Measurements from ENCODE around the gene PRKCA. TPM values are rescaled to one million over a fixed set of nuclear protein-coding genes. Genes with fewer than 3 reads are reported as not detected.
A peak's percentile ranks its signal among the peaks of the same experiment; 100 is the strongest.
"Not testable (repeated sequence)": the region's sequence is repeated elsewhere in the genome, so short reads cannot be mapped to it uniquely, and the experiment has no call there.

The PRKCA gene
- total RNA-seq, 1 donor from 2014 or later = 6.3 TPM

- no peak for DNase-seq (ENCODE audit: low read depth in 2 of 2)
Observed at GRCh38 chr17:66461343-66461995, 159.1 kb downstream of the PRKCA start.

GRCh38 chr17:66462010-66462409 is 159.6 kb downstream of the PRKCA start:
- DNase-seq (ENCODE audit: low read depth in 2 of 2) = no peak

- no peak for DNase-seq (ENCODE audit: low read depth in 2 of 2)
Observed at GRCh38 chr17:66464921-66465320, 162.5 kb downstream of the PRKCA start.

GRCh38 chr17:66465701-66466100 is 163.3 kb downstream of the PRKCA start:
- no peak for DNase-seq (ENCODE audit: low read depth in 2 of 2)

- DNase-seq (ENCODE audit: low read depth in 2 of 2) = no peak
Observed at GRCh38 chr17:66466106-66466820, 163.8 kb downstream of the PRKCA start.

GRCh38 chr17:66466840-66467367 is 164.5 kb downstream of the PRKCA start:
- peak; percentile 52 to 97 for DNase-seq (ENCODE audit: low read depth in 2 of 2)

- no peak for DNase-seq (ENCODE audit: low read depth in 2 of 2)
Observed at GRCh38 chr17:66467766-66468165, 165.4 kb downstream of the PRKCA start.

GRCh38 chr17:66468241-66469087 is 166.1 kb downstream of the PRKCA start:
- DNase-seq (ENCODE audit: low read depth in 2 of 2) = peak in 1 of 2 donors; percentile 53

GRCh38 chr17:66469088-66469442 is 166.7 kb downstream of the PRKCA start:
- no peak for DNase-seq (ENCODE audit: low read depth in 2 of 2)

GRCh38 chr17:66469461-66469860 is 167.0 kb downstream of the PRKCA start:
- no peak for DNase-seq (ENCODE audit: low read depth in 2 of 2)

GRCh38 chr17:66469890-66470289 is 167.5 kb downstream of the PRKCA start:
- no peak for DNase-seq (ENCODE audit: low read depth in 2 of 2)

- no peak for DNase-seq (ENCODE audit: low read depth in 2 of 2)
Observed at GRCh38 chr17:66472123-66472522, 169.7 kb downstream of the PRKCA start.

- DNase-seq (ENCODE audit: low read depth in 2 of 2) = no peak
Observed at GRCh38 chr17:66474258-66474657, 171.8 kb downstream of the PRKCA start.

- no peak for DNase-seq (ENCODE audit: low read depth in 2 of 2)
Observed at GRCh38 chr17:66474806-66475497, 172.5 kb downstream of the PRKCA start.

- no peak for DNase-seq (ENCODE audit: low read depth in 2 of 2)
Observed at GRCh38 chr17:66476014-66476413, 173.6 kb downstream of the PRKCA start.

- DNase-seq (ENCODE audit: low read depth in 2 of 2) = no peak
Observed at GRCh38 chr17:66477615-66478283, 175.3 kb downstream of the PRKCA start.

- not testable (repeated sequence) for DNase-seq (ENCODE audit: low read depth in 2 of 2)
Observed at GRCh38 chr17:66479230-66479889, 176.9 kb downstream of the PRKCA start.

- DNase-seq (ENCODE audit: low read depth in 2 of 2) = no peak
Observed at GRCh38 chr17:66480243-66480642, 177.8 kb downstream of the PRKCA start.

GRCh38 chr17:66480802-66481201 is 178.4 kb downstream of the PRKCA start:
- DNase-seq (ENCODE audit: low read depth in 2 of 2) = no peak

- DNase-seq (ENCODE audit: low read depth in 2 of 2) = no peak
Observed at GRCh38 chr17:66481271-66481670, 178.9 kb downstream of the PRKCA start.

All from lung microvascular endothelial cell (primary cell).